NCI-H226 (cell line): ENCODE measurements around the gene MND1.
"Not testable (repeated sequence)": the region's sequence is repeated elsewhere in the genome, so short reads cannot be mapped to it uniquely, and the experiment has no call there.

Source experiments
- DNase-seq: peaks from one replicate; pipeline ENCODE4 v3.0.0-alpha.2; 2015

Gene MND1

GRCh38 chr4:153448003-153448731 is 103.7 kb downstream of the MND1 start:
- DNase-seq = no peak

DNA sequence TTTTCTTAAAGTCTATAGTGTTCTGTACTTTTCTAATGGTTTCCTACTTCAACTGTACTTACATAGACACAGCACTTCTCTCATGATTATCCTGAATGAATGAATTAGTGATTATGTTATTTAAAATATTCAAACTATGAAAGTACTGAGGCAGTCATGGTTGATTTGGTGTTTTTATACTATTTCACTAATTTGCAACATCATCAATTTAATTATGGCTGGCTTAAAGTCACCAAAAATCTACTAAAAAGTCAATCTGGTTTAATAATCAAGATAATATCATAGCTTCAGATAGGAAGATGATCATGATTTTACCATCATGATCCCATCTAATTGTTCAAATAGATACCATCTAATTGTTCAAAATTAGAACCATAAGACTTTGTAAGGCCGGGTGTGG is 104.8 kb downstream of the MND1 start:
- no peak for DNase-seq

DNA sequence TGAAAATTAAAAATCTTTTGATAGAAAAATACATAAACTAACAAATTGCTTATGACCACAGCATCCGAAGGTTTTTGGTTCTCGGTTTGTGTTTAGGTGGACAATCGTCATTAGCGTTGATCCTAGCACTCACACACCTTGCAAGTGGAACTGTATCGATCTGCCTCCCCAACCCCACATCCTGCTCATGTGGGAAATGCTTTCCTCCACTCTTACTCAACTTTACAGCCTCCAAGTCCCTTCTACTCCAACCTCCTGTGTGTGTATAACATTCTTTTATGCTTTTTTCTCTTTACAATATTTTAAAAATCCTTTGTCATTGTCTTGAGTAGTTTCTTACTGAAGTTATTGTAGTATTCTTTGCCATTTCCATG is 106.0 kb downstream of the MND1 start:
- no peak for DNase-seq

GRCh38 chr4:153451145-153451544 is 106.7 kb downstream of the MND1 start:
- DNase-seq = not testable (repeated sequence)

DNA sequence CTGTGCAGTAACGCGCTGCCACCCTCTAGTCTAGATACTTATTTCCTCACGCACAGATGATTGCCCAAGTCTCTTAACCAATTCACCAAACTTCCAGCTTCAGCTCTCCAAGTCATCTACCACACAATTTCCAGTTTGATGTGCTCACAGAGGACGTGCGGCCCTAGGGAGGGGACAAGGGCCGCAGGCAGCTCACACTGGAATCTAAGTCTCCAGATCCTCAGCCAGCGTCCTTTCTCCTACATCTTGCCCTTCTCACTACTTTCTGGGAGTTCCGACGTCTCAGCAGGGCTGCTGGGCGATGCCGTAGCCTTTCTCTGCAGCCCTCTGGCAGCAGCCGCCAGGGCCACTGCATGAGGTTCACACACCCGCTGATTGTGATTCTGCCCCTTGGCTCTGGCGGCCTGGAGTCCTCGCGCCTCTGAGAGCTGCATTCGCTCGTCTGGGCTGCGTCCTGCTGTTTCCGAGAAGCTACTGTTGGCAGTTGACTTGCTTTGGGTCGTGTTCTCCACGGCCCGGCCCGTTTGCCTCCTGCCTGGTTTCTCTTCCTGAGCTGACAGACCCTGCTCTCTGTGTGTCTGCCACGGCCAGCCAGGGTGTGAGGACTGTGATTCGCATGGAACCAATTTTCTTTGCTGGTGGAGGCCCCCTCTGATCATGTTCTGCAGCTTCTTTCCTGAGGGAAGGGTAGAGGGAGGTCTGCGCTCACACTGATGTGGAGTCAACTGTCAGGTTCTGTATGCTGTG is 107.6 kb downstream of the MND1 start:
- DNase-seq = no peak

- DNase-seq = no peak
Measured at GRCh38 chr4:153452658-153453378, 108.3 kb downstream of the MND1 start.

- no peak for DNase-seq
Measured at GRCh38 chr4:153453402-153453801, 108.9 kb downstream of the MND1 start.

DNA sequence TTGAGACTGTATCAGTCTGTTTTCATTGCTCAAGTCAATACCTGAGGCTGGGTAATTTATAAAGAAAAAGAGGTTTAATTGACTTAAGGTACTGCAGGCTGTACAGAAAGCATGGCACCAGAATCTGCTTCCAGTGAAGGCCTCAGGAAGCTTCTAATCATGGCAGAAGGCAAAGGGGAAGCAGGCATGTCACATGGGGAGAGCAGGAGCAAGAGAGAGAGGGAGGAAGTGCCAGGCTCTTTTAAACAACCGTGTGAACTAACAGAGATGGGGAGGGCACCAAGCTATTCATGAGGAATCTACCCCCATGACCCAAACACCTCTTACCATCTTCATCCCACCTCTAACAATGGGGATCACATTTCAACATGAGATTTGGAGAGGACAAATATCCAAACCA is 114.5 kb downstream of the MND1 start:
- no peak for DNase-seq

DNA sequence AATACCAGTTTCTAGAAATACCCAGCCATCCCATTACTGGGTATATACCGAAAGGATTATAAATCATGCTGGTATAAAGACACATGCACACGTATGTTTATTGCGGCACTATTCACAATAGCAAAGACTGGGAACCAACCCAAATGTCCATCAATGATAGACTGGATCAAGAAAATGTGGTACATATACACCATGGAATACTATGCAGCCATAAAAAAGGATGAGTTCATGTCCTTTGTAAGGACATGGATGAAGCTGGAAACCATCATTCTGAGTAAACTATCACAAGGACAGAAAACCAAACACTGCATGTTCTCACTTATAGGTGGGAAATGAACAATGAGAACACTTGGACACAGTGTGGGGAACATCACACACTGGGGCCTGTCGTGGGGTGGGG is 117.1 kb downstream of the MND1 start:
- DNase-seq = not testable (repeated sequence)

- DNase-seq = peak; percentile 36
Measured at GRCh38 chr4:153464068-153464467, 119.6 kb downstream of the MND1 start.
